Cerebellar nuclear complex (tissue), 1 donor: ENCODE measurements around the gene HRH2.

Source experiments
- DNase-seq, 2 experiments: peaks; one replicate each; lab custom pipeline; 2025; lab: John Stamatoyannopoulos, UW

Gene HRH2

GRCh38 chr5:175692996-175693710 lies 35.3 kb downstream of the HRH2 start:
- DNase-seq: no peak

- DNase-seq: no peak
Measured at GRCh38 chr5:175693741-175694140, 35.9 kb downstream of the HRH2 start.

- DNase-seq: no peak
Measured at GRCh38 chr5:175694371-175695160, 36.7 kb downstream of the HRH2 start.

GRCh38 chr5:175695161-175696126 lies 37.6 kb downstream of the HRH2 start:
- no peak for DNase-seq

- DNase-seq: no peak
Measured at GRCh38 chr5:175696139-175696854, 38.4 kb downstream of the HRH2 start.

- no peak for DNase-seq
Measured at GRCh38 chr5:175696855-175697198, 39.0 kb downstream of the HRH2 start.

- no peak for DNase-seq
Measured at GRCh38 chr5:175697846-175698245, 40.0 kb downstream of the HRH2 start.

- DNase-seq: no peak
Measured at GRCh38 chr5:175698401-175699115, 40.7 kb downstream of the HRH2 start.

GRCh38 chr5:175700991-175701390 lies 43.1 kb downstream of the HRH2 start:
- no peak for DNase-seq

GRCh38 chr5:175701797-175702196 lies 43.9 kb downstream of the HRH2 start:
- DNase-seq: no peak

- DNase-seq: no peak
Measured at GRCh38 chr5:175706499-175706898, 48.6 kb downstream of the HRH2 start.

GRCh38 chr5:175707751-175708375 lies 50.0 kb downstream of the HRH2 start:
- DNase-seq: no peak

GRCh38 chr5:175709276-175709781 lies 51.5 kb downstream of the HRH2 start:
- no peak for DNase-seq

GRCh38 chr5:175710326-175710725 lies 52.5 kb downstream of the HRH2 start:
- DNase-seq: no peak

- DNase-seq: no peak
Measured at GRCh38 chr5:175711031-175711430, 53.2 kb downstream of the HRH2 start.

- no peak for DNase-seq
Measured at GRCh38 chr5:175711472-175712312, 53.8 kb downstream of the HRH2 start.

- DNase-seq: no peak
Measured at GRCh38 chr5:175712313-175712680, 54.4 kb downstream of the HRH2 start.

- no peak for DNase-seq
Measured at GRCh38 chr5:175712681-175713085, 54.8 kb downstream of the HRH2 start.

- no peak for DNase-seq
Measured at GRCh38 chr5:175713930-175714329, 56.1 kb downstream of the HRH2 start.
